Common myeloid progenitor, CD34-positive (primary cell): ENCODE measurements around the gene PRXL2A.
A peak's percentile ranks its signal among the peaks of the same experiment; 100 is the strongest.

Source experiments
- CTCF ChIA-PET: fragments of 350-600 bp; sonication (Branson Sonifier 250); formaldehyde crosslinking; loops from one replicate; lab custom pipeline; 2021; ENCODE audit warnings: antibody characterized with exemption; lab: Charles Lee
- POLR2A ChIA-PET: fragments of 350-600 bp; sonication (Branson Sonifier 250); formaldehyde crosslinking; loops from one replicate; lab custom pipeline; 2021; ENCODE audit warnings: antibody characterized with exemption; lab: Charles Lee
- DNase-seq, 3 donors: peaks; one replicate each; pipeline versions ENCODE4 v3.0.0 to v3.0.0-alpha.2; 2013
- H3K27ac ChIP-seq, 2 experiments: 1 replicate in 1 of 2; 2 replicates in 1 of 2; pipeline ENCODE4 v1.7.0; 2013; ENCODE audit warnings: inconsistent platforms in 2 of 2, low read length in 2 of 2, mild to moderate bottlenecking in 2 of 2, low read depth in 1 of 2, moderate library complexity in 1 of 2; ENCODE audit not compliant: severe bottlenecking in 2 of 2, insufficient read depth in 1 of 2, poor library complexity in 1 of 2
- H3K27me3 ChIP-seq, 5 experiments: replicated peaks in 2 of 5; 1 replicate in 3 of 5; 2 replicates in 2 of 5; pipeline versions ENCODE4 v1.6.1 to v1.7.0; 2013; ENCODE audit warnings: low read length in 4 of 5, mild to moderate bottlenecking in 2 of 5, moderate library complexity in 2 of 5, inconsistent platforms in 1 of 5; ENCODE audit not compliant: insufficient read depth in 5 of 5, control insufficient read depth in 4 of 5
- H3K36me3 ChIP-seq, 4 experiments: 1 replicate in 2 of 4; 2 replicates in 2 of 4; pipeline versions ENCODE4 v1.6.1 to v1.7.0; 2013; ENCODE audit warnings: low read length in 3 of 4, control low read depth in 1 of 4, mild to moderate bottlenecking in 1 of 4; ENCODE audit not compliant: control insufficient read depth in 4 of 4, insufficient read depth in 4 of 4
- H3K4me1 ChIP-seq, 4 experiments: 1 replicate in 3 of 4; 2 replicates in 1 of 4; pipeline versions ENCODE4 v1.6.1 to v1.7.1; 2013; ENCODE audit warnings: low read length in 3 of 4, mild to moderate bottlenecking in 3 of 4, control low read depth in 1 of 4, inconsistent platforms in 1 of 4, moderate library complexity in 1 of 4; ENCODE audit not compliant: control insufficient read depth in 4 of 4, insufficient read depth in 4 of 4; ENCODE audit errors: control extremely low read depth in 1 of 4
- H3K4me3 ChIP-seq, 7 experiments: 1 replicate in 4 of 7; 2 replicates in 3 of 7; pipeline versions ENCODE4 v1.5.1 to v1.7.0; 2013; ENCODE audit warnings: mild to moderate bottlenecking in 7 of 7, low read length in 6 of 7, moderate library complexity in 6 of 7, inconsistent platforms in 2 of 7, low read depth in 2 of 7, control low read depth in 1 of 7; ENCODE audit not compliant: insufficient read depth in 4 of 7, control insufficient read depth in 1 of 7; ENCODE audit errors: extremely low read depth in 1 of 7
- H3K9me3 ChIP-seq, 5 experiments: 1 replicate in 4 of 5; 2 replicates in 1 of 5; pipeline versions ENCODE4 v1.6.1 to v1.7.1; 2013; ENCODE audit warnings: low read length in 4 of 5, mild to moderate bottlenecking in 2 of 5, inconsistent platforms in 1 of 5, low read depth in 1 of 5, moderate library complexity in 1 of 5; ENCODE audit not compliant: control insufficient read depth in 4 of 5, insufficient read depth in 2 of 5; ENCODE audit errors: control extremely low read depth in 1 of 5
- WGBS: methylation state at CpG from one replicate; pipeline ENCODE4 v1.1.5; 2013; ENCODE audit not compliant: insufficient coverage; 5-methylcytosine and 5-hydroxymethylcytosine counted together

Gene PRXL2A

GRCh38 chr10:80442879-80443278 is 34.5 kb downstream of the PRXL2A start:
- WGBS = no CpG with 5 or more reads among the region's 3 CpGs
- POLR2A ChIA-PET = interaction anchor here (1.1 kb wide), 1 partner anchor 66 kb away, joined by 3 read pairs; no protein-coding TSS in a partner anchor

GRCh38 chr10:80443531-80443974 is 35.2 kb downstream of the PRXL2A start:
- Histone ChIP-seq H3K27me3 (no peaks in the 10 kb centered on the region), H3K36me3 (no peaks in the 10 kb centered on the region), H3K9me3 (no peaks in the 10 kb centered on the region), H3K27ac (no peak overlapping the region), H3K4me3 (no peak overlapping the region), H3K4me1 (peaks cover 0 to 25% (median 22%) of the 10 kb centered on the region in 4 experiments)
- WGBS = 40% methylated on average over 6 of the region's 6 CpGs
- ChIA-PET POLR2A (interaction anchor here (1.4 to 1.8 kb wide), 2 partner anchors 62 to 65 kb away, joined by 3 to 7 read pairs; no protein-coding TSS in a partner anchor), CTCF (interaction anchor here (1.2 to 18.3 kb wide), 35 partner anchors 8 to 485 kb away, joined by 3 to 571 read pairs (median 9); partner anchors contain the start of genes PRXL2A and TSPAN14)
- DNase-seq = peak; percentile 60 to 72 (median 69)

More at GRCh38 chr10:80442879-80443278, 34.5 kb downstream of the PRXL2A start:
- H3K9me3 ChIP-seq = no peaks in the 10 kb centered on the region
- CTCF ChIA-PET = interaction anchor here (1.2 to 18.3 kb wide), 20 partner anchors 8 to 485 kb away, joined by 3 to 571 read pairs (median 10); partner anchors contain the start of genes PRXL2A and TSPAN14
- no peaks in the 10 kb centered on the region for H3K36me3 ChIP-seq
- peak overlapping the region in 1 of 7 experiments; percentile 14 for H3K4me3 ChIP-seq
- peak; percentile 35 to 63 (median 53) for DNase-seq
- H3K4me1 ChIP-seq = peaks cover 0 to 25% (median 22%) of the 10 kb centered on the region in 4 experiments
- H3K27ac ChIP-seq = peak overlapping the region in 1 of 2 experiments; percentile 43
- H3K27me3 ChIP-seq = no peaks in the 10 kb centered on the region

GRCh38 chr10:80444124-80444523 is 35.8 kb downstream of the PRXL2A start:
- POLR2A ChIA-PET = interaction anchor here (1.4 to 1.8 kb wide), 2 partner anchors 62 to 64 kb away, joined by 3 to 7 read pairs; no protein-coding TSS in a partner anchor
- Histone ChIP-seq H3K27ac (no peak overlapping the region), H3K4me3 (no peak overlapping the region), H3K27me3 (no peaks in the 10 kb centered on the region), H3K36me3 (no peaks in the 10 kb centered on the region), H3K4me1 (peaks cover 0 to 25% (median 22%) of the 10 kb centered on the region in 4 experiments), H3K9me3 (no peaks in the 10 kb centered on the region)
- 59% methylated on average over 2 of the region's 2 CpGs for WGBS
- DNase-seq = no peak
- CTCF ChIA-PET = interaction anchor here (1.1 to 18.3 kb wide), 35 partner anchors 9 to 154 kb away, joined by 3 to 571 read pairs (median 9); partner anchors contain the start of genes PRXL2A and TSPAN14

GRCh38 chr10:80444646-80445319 is 36.4 kb downstream of the PRXL2A start:
- WGBS = 16% methylated on average over 6 of the region's 11 CpGs
- POLR2A ChIA-PET = interaction anchor here (0.7 to 1.8 kb wide), 4 partner anchors 58 to 67 kb away, joined by 3 to 7 read pairs (median 3); no protein-coding TSS in a partner anchor

GRCh38 chr10:80447436-80448190 is 39.3 kb downstream of the PRXL2A start:
- CTCF ChIA-PET = interaction anchor here (1.6 to 18.3 kb wide), 5 partner anchors 11 to 69 kb away, joined by 3 to 571 read pairs (median 7); no protein-coding TSS in a partner anchor
- H3K27me3 ChIP-seq = no peaks in the 10 kb centered on the region
- H3K4me1 ChIP-seq = peaks cover 0 to 23% (median 20%) of the 10 kb centered on the region in 4 experiments
- H3K4me3 ChIP-seq = no peak overlapping the region
- H3K27ac ChIP-seq = no peak overlapping the region
- H3K9me3 ChIP-seq = peaks cover 0 to 7% (median 0%) of the 10 kb centered on the region in 5 experiments
- no peaks in the 10 kb centered on the region for H3K36me3 ChIP-seq
- WGBS = 53% methylated on average over 3 of the region's 7 CpGs
- POLR2A ChIA-PET = no interaction called here
- DNase-seq = no peak

More at GRCh38 chr10:80444646-80445319, 36.4 kb downstream of the PRXL2A start:
- CTCF ChIA-PET = interaction anchor here (0.6 to 18.3 kb wide), 37 partner anchors 8 to 482 kb away, joined by 3 to 571 read pairs (median 8); partner anchors contain the start of genes PRXL2A and TSPAN14
- Histone ChIP-seq H3K27me3 (no peaks in the 10 kb centered on the region), H3K27ac (no peak overlapping the region), H3K36me3 (no peaks in the 10 kb centered on the region), H3K4me1 (peaks cover 0 to 25% (median 22%) of the 10 kb centered on the region in 4 experiments), H3K4me3 (no peak overlapping the region), H3K9me3 (no peaks in the 10 kb centered on the region)
- DNase-seq = peak; percentile 73 to 89 (median 78)

- H3K27ac ChIP-seq = no peak overlapping the region
- CTCF ChIA-PET = interaction anchor here (1.3 to 18.3 kb wide), 6 partner anchors 11 to 70 kb away, joined by 3 to 571 read pairs (median 6); no protein-coding TSS in a partner anchor
- POLR2A ChIA-PET = no interaction called here
Measured at GRCh38 chr10:80448209-80448942, 40.0 kb downstream of the PRXL2A start.

More at GRCh38 chr10:80448209-80448942, 40.0 kb downstream of the PRXL2A start:
- Histone ChIP-seq H3K27me3 (no peaks in the 10 kb centered on the region), H3K9me3 (peaks cover 0 to 7% (median 0%) of the 10 kb centered on the region in 5 experiments), H3K4me3 (no peak overlapping the region), H3K36me3 (no peaks in the 10 kb centered on the region), H3K4me1 (peaks cover 0 to 16% (median 14%) of the 10 kb centered on the region in 4 experiments)
- WGBS = 94% methylated on average over 4 of the region's 4 CpGs
- DNase-seq = no peak
